ENCODE measurements around the gene SLC25A25. TPM values are rescaled to one million over a fixed set of nuclear protein-coding genes. Genes with fewer than 3 reads are reported as not detected.
"Not testable (repeated sequence)": the region's sequence is repeated elsewhere in the genome, so short reads cannot be mapped to it uniquely, and the experiment has no call there.

Gene SLC25A25
- total and polyA plus RNA-seq, 3 experiments from 2014 or later: 17.7 to 19.8 (median 17.8) TPM

DNA sequence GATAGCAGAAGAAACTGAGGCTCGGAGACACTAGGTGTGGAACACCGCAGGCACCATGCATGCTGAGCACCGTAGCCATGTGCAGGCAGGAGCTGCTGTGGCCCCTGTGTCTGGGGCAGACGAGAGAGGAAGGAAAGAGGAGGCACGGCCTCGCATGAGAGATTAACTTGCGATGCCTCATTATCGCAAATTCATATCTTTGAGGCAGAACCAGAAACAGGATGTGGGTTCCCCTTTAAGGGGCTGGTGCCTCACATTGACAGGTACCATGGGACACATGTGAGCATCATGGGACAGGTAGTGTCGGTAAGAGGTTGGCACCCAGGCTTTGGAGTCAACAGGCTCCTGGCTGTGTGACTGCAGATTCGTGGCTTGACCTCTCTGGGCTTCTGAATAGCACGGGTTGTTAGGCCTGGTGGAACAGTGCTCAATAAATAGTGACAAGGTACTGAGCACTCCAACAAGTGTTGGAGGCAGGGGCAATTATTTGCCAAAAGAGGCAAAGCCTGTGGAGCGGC, 41.7 kb upstream of the SLC25A25 start:
- Mint-ChIP-seq H3K4me1 (peaks cover 85 to 96% (median 91%) of the 10 kb centered on the region in 3 donors), H3K36me3 (peaks cover 0 to 2% (median 0%) of the 10 kb centered on the region in 3 donors), H3K4me3 (peak overlapping the region; percentile 72 to 90 (median 80)), H3K9me3 (no peaks in the 10 kb centered on the region), H3K27ac (peak overlapping the region; percentile 96 to 99 (median 98)), H3K27me3 (no peaks in the 10 kb centered on the region)
- DNase-seq: peak; percentile 64 to 94 (median 91)
- no peaks in the 10 kb centered on the region for H3K27me3 ChIP-seq (ENCODE audit: insufficient read depth, low read length, poor library complexity, severe bottlenecking)
- no peaks in the 10 kb centered on the region for H3K9me3 ChIP-seq (ENCODE audit: low read length)
- H3K36me3 ChIP-seq (ENCODE audit: insufficient read depth, low read length): no peaks in the 10 kb centered on the region
- peaks cover 93% of the 10 kb centered on the region for H3K4me1 ChIP-seq (ENCODE audit: insufficient read depth, low read length)
- ChIA-PET POLR2A (interaction anchor here (0.7 to 3.4 kb wide), 9 partner anchors 8 to 96 kb away, joined by 3 to 29 read pairs (median 7); partner anchors contain the start of genes EEIG1, NAIF1 and PIP5KL1), CTCF (interaction anchor here (1.1 to 18.2 kb wide), 10 partner anchors 9 to 74 kb away, joined by 3 to 485 read pairs (median 6); partner anchors contain the start of genes EEIG1 and NAIF1)
- peak overlapping the region; percentile 60 for H3K4me3 ChIP-seq (ENCODE audit: low read length)
- peak overlapping the region; percentile 84 for H3K27ac ChIP-seq (ENCODE audit: low read depth, low read length)

- POLR2A ChIA-PET: interaction anchor here (0.6 to 3.4 kb wide), 10 partner anchors 8 to 96 kb away, joined by 3 to 30 read pairs (median 8); partner anchors contain the start of genes EEIG1, NAIF1 and PIP5KL1
- H3K27me3 Mint-ChIP-seq: no peaks in the 10 kb centered on the region
- peak overlapping the region; percentile 60 for H3K4me3 ChIP-seq (ENCODE audit: low read length)
Observed at GRCh38 chr9:128026773-128027541, 41.1 kb upstream of the SLC25A25 start.

DNA sequence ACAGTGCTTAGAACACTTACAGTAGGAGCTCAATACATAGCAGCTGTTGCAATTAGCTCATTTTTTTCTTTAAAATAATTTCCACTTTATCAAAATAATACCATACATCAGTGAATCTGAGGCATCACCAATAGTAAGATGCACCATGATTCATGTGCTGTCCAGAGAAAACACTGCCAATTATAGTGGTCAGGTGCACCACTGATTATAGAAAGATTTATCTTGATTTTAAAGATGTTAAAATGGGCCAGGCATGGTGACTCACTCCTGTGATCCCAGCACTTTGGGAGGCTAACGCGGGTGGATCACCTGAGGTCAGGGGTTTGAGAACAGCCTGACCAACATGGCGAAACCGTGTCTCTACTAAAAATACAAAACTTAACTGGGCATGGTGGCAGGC, 40.3 kb upstream of the SLC25A25 start:
- DNase-seq: no peak
- Mint-ChIP-seq H3K27ac (peak overlapping the region; percentile 87 to 99 (median 98)), H3K27me3 (no peaks in the 10 kb centered on the region), H3K9me3 (no peaks in the 10 kb centered on the region), H3K36me3 (peaks cover 0 to 2% (median 0%) of the 10 kb centered on the region in 3 donors), H3K4me3 (peak overlapping the region in 6 of 7 donors; percentile 72 to 90 (median 79)), H3K4me1 (peaks cover 79 to 92% (median 83%) of the 10 kb centered on the region in 3 donors)
- Histone ChIP-seq H3K4me3 (ENCODE audit: low read length) (no peak overlapping the region), H3K9me3 (ENCODE audit: low read length) (no peaks in the 10 kb centered on the region), H3K27me3 (ENCODE audit: insufficient read depth, low read length, poor library complexity, severe bottlenecking) (no peaks in the 10 kb centered on the region), H3K4me1 (ENCODE audit: insufficient read depth, low read length) (peaks cover 92% of the 10 kb centered on the region), H3K36me3 (ENCODE audit: insufficient read depth, low read length) (no peaks in the 10 kb centered on the region), H3K27ac (ENCODE audit: low read depth, low read length) (no peak overlapping the region)
- POLR2A ChIA-PET: interaction anchor here (0.6 to 3.4 kb wide), 5 partner anchors 20 to 56 kb away, joined by 3 to 30 read pairs (median 20); partner anchors contain the start of gene EEIG1
- CTCF ChIA-PET: interaction anchor here (0.9 to 18.2 kb wide), 11 partner anchors 8 to 75 kb away, joined by 3 to 485 read pairs (median 4); partner anchors contain the start of genes EEIG1 and NAIF1

More at GRCh38 chr9:128026773-128027541, 41.1 kb upstream of the SLC25A25 start:
- no peaks in the 10 kb centered on the region for H3K9me3 ChIP-seq (ENCODE audit: low read length)
- peak overlapping the region; percentile 84 for H3K27ac ChIP-seq (ENCODE audit: low read depth, low read length)
- peak; percentile 31 to 74 (median 66) for DNase-seq
- Mint-ChIP-seq H3K4me1 (peaks cover 84 to 96% (median 89%) of the 10 kb centered on the region in 3 donors), H3K36me3 (peaks cover 0 to 2% (median 0%) of the 10 kb centered on the region in 3 donors), H3K27ac (peak overlapping the region; percentile 96 to 99 (median 98)), H3K4me3 (peak overlapping the region; percentile 72 to 90 (median 80)), H3K9me3 (no peaks in the 10 kb centered on the region)
- CTCF ChIA-PET: interaction anchor here (0.9 to 18.2 kb wide), 15 partner anchors 8 to 76 kb away, joined by 3 to 485 read pairs (median 4); partner anchors contain the start of genes EEIG1 and NAIF1
- peaks cover 93% of the 10 kb centered on the region for H3K4me1 ChIP-seq (ENCODE audit: insufficient read depth, low read length)
- H3K27me3 ChIP-seq (ENCODE audit: insufficient read depth, low read length, poor library complexity, severe bottlenecking): no peaks in the 10 kb centered on the region
- H3K36me3 ChIP-seq (ENCODE audit: insufficient read depth, low read length): no peaks in the 10 kb centered on the region

DNA sequence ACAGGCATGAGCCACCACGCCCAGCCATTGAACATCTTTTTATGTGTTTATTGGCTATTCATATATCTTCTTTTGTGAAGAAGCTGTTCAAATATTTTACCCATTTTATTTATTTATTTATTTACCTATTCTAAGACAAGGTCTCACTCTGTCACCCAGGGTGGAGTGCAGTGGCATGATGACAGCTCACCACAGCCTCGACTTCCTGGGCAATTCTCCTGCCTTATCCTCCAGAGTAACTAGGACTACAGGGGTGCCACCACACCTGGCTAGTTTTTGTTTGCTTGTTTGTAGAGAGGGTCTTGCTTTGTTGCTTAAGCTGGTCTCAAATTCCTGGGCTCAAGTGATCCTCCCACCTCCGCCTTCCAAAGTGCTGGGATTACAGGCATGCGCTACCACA, 34.4 kb upstream of the SLC25A25 start:
- Histone ChIP-seq H3K27me3 (ENCODE audit: insufficient read depth, low read length, poor library complexity, severe bottlenecking) (no peaks in the 10 kb centered on the region), H3K4me3 (ENCODE audit: low read length) (no peak overlapping the region), H3K9me3 (ENCODE audit: low read length) (no peaks in the 10 kb centered on the region), H3K36me3 (ENCODE audit: insufficient read depth, low read length) (no peaks in the 10 kb centered on the region), H3K27ac (ENCODE audit: low read depth, low read length) (no peak overlapping the region), H3K4me1 (ENCODE audit: insufficient read depth, low read length) (peaks cover 60% of the 10 kb centered on the region)
- Mint-ChIP-seq H3K4me1 (peaks cover 40 to 56% (median 46%) of the 10 kb centered on the region in 3 donors), H3K9me3 (no peaks in the 10 kb centered on the region), H3K27ac (peak overlapping the region; percentile 90 to 98 (median 96)), H3K27me3 (no peaks in the 10 kb centered on the region), H3K36me3 (peaks cover 0 to 2% (median 0%) of the 10 kb centered on the region in 3 donors), H3K4me3 (peak overlapping the region in 4 of 7 donors; percentile 40 to 81 (median 74))
- ChIA-PET POLR2A (interaction anchor here (0.7 to 3.8 kb wide), 7 partner anchors 15 to 103 kb away, joined by 3 to 13 read pairs (median 4); partner anchors contain the start of genes EEIG1 and PIP5KL1), CTCF (interaction anchor here (0.9 to 18.2 kb wide), 19 partner anchors 11 to 299 kb away, joined by 3 to 485 read pairs (median 6); partner anchors contain the start of genes EEIG1 and TOR2A)
- peak in 1 of 5 donors; percentile 53 for DNase-seq

GRCh38 chr9:128034821-128035652, 33.0 kb upstream of the SLC25A25 start:
- H3K36me3 ChIP-seq (ENCODE audit: insufficient read depth, low read length): no peaks in the 10 kb centered on the region
- Mint-ChIP-seq H3K27ac (peak overlapping the region; percentile 81 to 94 (median 87)), H3K9me3 (no peaks in the 10 kb centered on the region), H3K4me3 (peak overlapping the region; percentile 35 to 66 (median 52)), H3K4me1 (peaks cover 31 to 43% (median 36%) of the 10 kb centered on the region in 3 donors), H3K36me3 (peaks cover 0 to 2% (median 0%) of the 10 kb centered on the region in 3 donors), H3K27me3 (no peaks in the 10 kb centered on the region)
- H3K9me3 ChIP-seq (ENCODE audit: low read length): no peaks in the 10 kb centered on the region
- ChIA-PET POLR2A (interaction anchor here (0.8 to 3.8 kb wide), 12 partner anchors 9 to 95 kb away, joined by 3 to 13 read pairs (median 4); partner anchors contain the start of gene EEIG1), CTCF (interaction anchor here (0.6 to 18.2 kb wide), 40 partner anchors 8 to 300 kb away, joined by 3 to 485 read pairs (median 5); partner anchors contain the start of genes DPM2, EEIG1, NAIF1 and SLC25A25)
- peaks cover 46% of the 10 kb centered on the region for H3K4me1 ChIP-seq (ENCODE audit: insufficient read depth, low read length)
- peak; percentile 36 to 80 (median 75) for DNase-seq
- no peak overlapping the region for H3K27ac ChIP-seq (ENCODE audit: low read depth, low read length)
- no peaks in the 10 kb centered on the region for H3K27me3 ChIP-seq (ENCODE audit: insufficient read depth, low read length, poor library complexity, severe bottlenecking)
- no peak overlapping the region for H3K4me3 ChIP-seq (ENCODE audit: low read length)

GRCh38 chr9:128036522-128036921, 31.5 kb upstream of the SLC25A25 start:
- H3K27ac Mint-ChIP-seq; H3K9me3 Mint-ChIP-seq; H3K36me3 Mint-ChIP-seq; H3K27ac ChIP-seq (ENCODE audit: low read depth, low read length); DNase-seq; H3K36me3 ChIP-seq (ENCODE audit: insufficient read depth, low read length); H3K27me3 Mint-ChIP-seq; H3K27me3 ChIP-seq (ENCODE audit: insufficient read depth, low read length, poor library complexity, severe bottlenecking); H3K4me3 Mint-ChIP-seq; H3K4me3 ChIP-seq (ENCODE audit: low read length); H3K9me3 ChIP-seq (ENCODE audit: low read length): not testable (repeated sequence)
- peaks cover 32% of the 10 kb centered on the region for H3K4me1 ChIP-seq (ENCODE audit: insufficient read depth, low read length)
- H3K4me1 Mint-ChIP-seq: peaks cover 23 to 30% (median 28%) of the 10 kb centered on the region in 3 donors
- POLR2A ChIA-PET: interaction anchor here (0.7 to 3.8 kb wide), 2 partner anchors 81 to 166 kb away, joined by 7 to 13 read pairs; no protein-coding TSS in a partner anchor
- CTCF ChIA-PET: interaction anchor here (0.7 to 18.2 kb wide), 10 partner anchors 29 to 114 kb away, joined by 3 to 485 read pairs (median 10); partner anchors contain the start of gene EEIG1

GRCh38 chr9:128040783-128041182, 27.2 kb upstream of the SLC25A25 start:
- H3K4me1 Mint-ChIP-seq; H3K4me1 ChIP-seq (ENCODE audit: insufficient read depth, low read length); H3K36me3 Mint-ChIP-seq; H3K4me3 ChIP-seq (ENCODE audit: low read length); H3K4me3 Mint-ChIP-seq; DNase-seq; H3K36me3 ChIP-seq (ENCODE audit: insufficient read depth, low read length); H3K27me3 ChIP-seq (ENCODE audit: insufficient read depth, low read length, poor library complexity, severe bottlenecking); H3K9me3 ChIP-seq (ENCODE audit: low read length); H3K27me3 Mint-ChIP-seq; H3K9me3 Mint-ChIP-seq; H3K27ac ChIP-seq (ENCODE audit: low read depth, low read length); POLR2A ChIA-PET; H3K27ac Mint-ChIP-seq: not testable (repeated sequence)
- CTCF ChIA-PET: interaction anchor here (2.5 kb wide), 1 partner anchor 97 kb away, joined by 6 read pairs; no protein-coding TSS in a partner anchor
